ENCODE measurements around the gene TLE1. TPM values are rescaled to one million over a fixed set of nuclear protein-coding genes. Genes with fewer than 3 reads are reported as not detected.
"Not testable (repeated sequence)": the region's sequence is repeated elsewhere in the genome, so short reads cannot be mapped to it uniquely, and the experiment has no call there.

TLE1 gene
- total RNA-seq (2012; rRNA removed) = 8.9 and 14.4 TPM in 2 replicates

DNA sequence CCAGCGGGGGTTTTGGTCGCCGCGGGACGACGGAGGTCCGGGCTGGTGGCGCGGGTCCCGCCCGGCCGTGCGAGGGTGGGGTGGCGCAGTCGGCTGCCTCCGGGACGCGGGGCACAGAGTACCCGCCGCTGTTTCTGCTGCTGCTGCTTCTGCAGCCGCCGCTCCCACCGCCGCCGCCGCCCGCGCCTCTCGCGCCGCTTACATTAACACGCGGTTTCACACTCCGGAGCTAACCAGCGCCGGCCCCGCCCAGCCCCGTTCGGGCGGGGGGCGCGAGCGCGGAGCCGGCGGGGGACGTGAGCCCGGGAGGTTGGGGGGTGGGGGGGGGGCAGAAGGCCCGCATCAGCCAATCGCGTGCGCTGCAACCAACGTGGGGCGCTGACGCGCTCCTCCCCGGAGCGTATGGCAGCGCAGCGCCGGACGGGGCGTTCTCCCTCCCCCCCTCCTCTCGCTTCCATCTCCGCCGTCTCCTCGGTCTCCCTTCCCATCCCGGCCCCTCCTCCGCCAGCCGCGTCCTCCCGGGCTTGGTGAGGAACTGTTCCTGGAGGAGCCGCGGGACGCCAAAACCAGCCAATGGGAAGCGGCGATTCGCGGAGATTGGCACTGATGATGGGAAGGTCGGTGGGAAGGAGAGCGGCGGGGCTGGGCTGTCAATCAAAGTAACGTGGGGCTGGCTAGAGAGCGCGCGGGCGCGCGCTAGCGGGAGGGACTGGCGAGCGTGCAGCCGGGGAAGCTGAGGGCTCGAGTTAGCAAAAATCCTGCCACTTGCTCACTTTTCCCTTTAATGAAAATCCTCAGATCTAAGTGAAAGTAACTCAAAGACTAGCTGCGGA is at the start of gene TLE1:
TSS of gene TLE1 (minus strand) at position 205 of the 833 bp plus-strand sequence. CDS start 1,307 bp downstream, outside the sequence.
- Histone ChIP-seq H3K9ac (ENCODE audit: low read depth, low read length) (peak within 1 kb of the TSS; percentile 78), H3K27me3 (ENCODE audit: control insufficient read depth, insufficient read depth, low read length) (peaks cover 12% of the 10 kb centered on the region), H3K4me2 (ENCODE audit: low read length) (peak within 1 kb of the TSS; percentile 93), H3K4me1 (ENCODE audit: control insufficient read depth, insufficient read depth, low read length) (peaks cover 17% of the 10 kb centered on the region), H3K36me3 (ENCODE audit: insufficient read depth, low read length) (no peaks in the 10 kb centered on the region), H3K4me3 (ENCODE audit: low read length) (peak within 1 kb of the TSS; percentile 81), H3K9me3 (replicated peaks; ENCODE audit: low read length) (no peaks in the 10 kb centered on the region)

DNA sequence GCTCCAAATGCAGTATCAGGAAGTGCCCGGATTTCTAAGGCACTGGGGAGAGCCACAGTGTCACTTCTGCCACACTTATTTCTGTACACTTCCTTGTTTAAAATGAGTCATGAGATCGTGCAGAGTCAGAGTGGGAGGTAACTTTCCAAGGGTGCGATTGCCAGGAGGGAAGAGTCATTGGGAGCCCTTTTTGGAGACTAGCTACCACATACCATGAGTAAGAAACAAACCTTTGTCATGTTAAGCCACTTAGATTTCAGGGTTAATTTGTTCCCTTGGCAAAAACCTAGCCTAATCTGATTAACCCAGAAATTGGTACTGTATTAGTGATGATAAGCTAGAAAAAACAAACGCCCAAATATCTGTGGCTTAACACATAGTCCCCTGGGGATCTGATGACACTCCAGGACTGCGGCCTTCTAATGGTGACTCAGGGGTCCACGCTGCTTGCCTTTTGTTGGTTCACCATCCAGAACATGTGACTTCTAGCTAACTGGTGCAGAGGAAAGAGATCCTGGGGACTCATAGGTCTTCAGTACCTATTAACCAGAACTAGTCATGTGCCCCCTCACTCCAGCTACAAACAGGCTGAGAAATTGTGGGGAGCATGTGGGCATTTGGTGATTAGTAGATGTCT is 48.6 kb upstream of the TLE1 start:
- Histone ChIP-seq H3K36me3 (ENCODE audit: insufficient read depth, low read length) (no peaks in the 10 kb centered on the region), H3K4me2 (ENCODE audit: low read length) (peak overlapping the region; percentile 30), H3K4me1 (ENCODE audit: control insufficient read depth, insufficient read depth, low read length) (peaks cover 14% of the 10 kb centered on the region), H3K27me3 (ENCODE audit: control insufficient read depth, insufficient read depth, low read length) (no peaks in the 10 kb centered on the region), H3K4me3 (ENCODE audit: low read length) (no peak overlapping the region), H3K9ac (ENCODE audit: low read depth, low read length) (no peak overlapping the region), H3K9me3 (replicated peaks; ENCODE audit: low read length) (no peaks in the 10 kb centered on the region)

DNA sequence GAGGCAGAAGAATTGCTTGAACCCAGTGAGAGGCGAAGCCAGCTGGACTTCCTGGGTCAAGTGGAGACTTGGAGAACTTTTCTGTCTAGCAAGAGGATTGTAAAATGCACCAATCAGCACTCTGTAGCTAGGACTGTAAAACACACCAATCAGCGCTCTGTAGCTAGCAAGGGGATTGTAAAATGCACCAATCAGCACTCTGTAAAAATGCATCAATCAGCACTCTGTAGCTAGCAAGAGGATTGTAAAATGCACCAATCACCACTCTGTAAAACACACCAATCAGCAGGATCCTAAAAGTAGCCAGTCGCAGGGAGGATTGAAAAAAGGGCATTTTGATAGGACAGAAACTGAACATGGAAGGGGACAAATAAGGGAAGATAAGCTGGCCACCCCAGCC is 41.2 kb upstream of the TLE1 start:
- not testable (repeated sequence) for H3K9me3 ChIP-seq (replicated peaks; ENCODE audit: low read length); H3K4me3 ChIP-seq (ENCODE audit: low read length); H3K36me3 ChIP-seq (ENCODE audit: insufficient read depth, low read length); H3K4me1 ChIP-seq (ENCODE audit: control insufficient read depth, insufficient read depth, low read length); H3K27me3 ChIP-seq (ENCODE audit: control insufficient read depth, insufficient read depth, low read length); H3K9ac ChIP-seq (ENCODE audit: low read depth, low read length); H3K4me2 ChIP-seq (ENCODE audit: low read length)

DNA sequence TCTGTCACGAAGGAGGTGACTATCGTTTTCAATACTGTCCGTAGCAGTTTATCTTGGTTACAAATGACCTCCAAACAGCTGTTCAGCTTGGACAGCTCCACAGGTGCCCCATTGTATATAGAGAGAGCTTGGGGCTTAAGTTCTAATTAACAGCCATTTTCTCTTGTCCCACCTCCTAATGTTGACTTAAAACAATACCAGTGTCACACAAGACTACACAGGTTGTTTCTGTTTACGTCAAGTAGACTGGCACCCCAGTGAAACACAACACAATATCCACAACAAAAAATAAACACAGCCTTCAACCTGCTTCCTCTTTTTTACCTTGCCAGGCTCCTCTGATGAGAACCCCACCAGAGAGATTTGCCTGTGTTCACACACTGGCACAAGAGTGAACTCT is 39.8 kb upstream of the TLE1 start:
- H3K4me1 ChIP-seq (ENCODE audit: control insufficient read depth, insufficient read depth, low read length) = peaks cover 7% of the 10 kb centered on the region
- H3K9ac ChIP-seq (ENCODE audit: low read depth, low read length) = no peak overlapping the region
- H3K27me3 ChIP-seq (ENCODE audit: control insufficient read depth, insufficient read depth, low read length) = no peaks in the 10 kb centered on the region
- H3K36me3 ChIP-seq (ENCODE audit: insufficient read depth, low read length) = no peaks in the 10 kb centered on the region
- no peak overlapping the region for H3K4me3 ChIP-seq (ENCODE audit: low read length)
- no peaks in the 10 kb centered on the region for H3K9me3 ChIP-seq (replicated peaks; ENCODE audit: low read length)
- H3K4me2 ChIP-seq (ENCODE audit: low read length) = no peak overlapping the region

DNA sequence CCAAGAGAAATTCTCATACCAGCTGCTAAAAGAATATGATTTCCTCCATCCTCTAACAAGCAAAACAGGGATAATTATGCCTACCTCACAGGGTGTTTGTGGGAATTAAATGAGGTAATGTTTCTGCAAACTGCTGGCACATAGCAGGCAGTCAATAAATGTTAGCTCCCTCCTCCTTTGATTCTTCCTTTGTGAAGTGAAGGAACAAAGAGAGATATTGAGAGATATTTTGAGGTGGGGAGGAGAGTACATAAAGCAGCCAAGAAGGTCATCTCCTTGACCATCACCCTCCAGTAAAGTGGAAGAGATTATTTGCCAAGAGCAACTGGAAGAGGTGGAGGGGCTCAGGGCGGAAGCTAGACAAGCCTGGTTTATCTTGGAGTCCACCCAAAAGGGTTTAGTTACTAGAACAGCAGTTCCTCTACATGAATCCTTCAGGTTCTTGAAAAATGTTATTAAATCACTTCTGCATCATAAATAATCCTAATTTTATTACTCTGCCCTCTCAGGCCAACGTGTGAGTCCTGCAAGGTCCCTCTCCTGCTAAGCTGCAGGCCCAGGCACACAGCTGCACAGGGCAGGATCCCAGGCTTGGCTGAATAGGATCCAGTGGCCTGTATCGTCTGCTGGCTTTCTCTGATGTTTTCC is 35.0 kb upstream of the TLE1 start:
- Histone ChIP-seq H3K36me3 (ENCODE audit: insufficient read depth, low read length) (no peaks in the 10 kb centered on the region), H3K9ac (ENCODE audit: low read depth, low read length) (no peak overlapping the region), H3K4me1 (ENCODE audit: control insufficient read depth, insufficient read depth, low read length) (peaks cover 8% of the 10 kb centered on the region), H3K4me3 (ENCODE audit: low read length) (no peak overlapping the region), H3K27me3 (ENCODE audit: control insufficient read depth, insufficient read depth, low read length) (no peaks in the 10 kb centered on the region), H3K4me2 (ENCODE audit: low read length) (no peak overlapping the region), H3K9me3 (replicated peaks; ENCODE audit: low read length) (no peaks in the 10 kb centered on the region)

DNA sequence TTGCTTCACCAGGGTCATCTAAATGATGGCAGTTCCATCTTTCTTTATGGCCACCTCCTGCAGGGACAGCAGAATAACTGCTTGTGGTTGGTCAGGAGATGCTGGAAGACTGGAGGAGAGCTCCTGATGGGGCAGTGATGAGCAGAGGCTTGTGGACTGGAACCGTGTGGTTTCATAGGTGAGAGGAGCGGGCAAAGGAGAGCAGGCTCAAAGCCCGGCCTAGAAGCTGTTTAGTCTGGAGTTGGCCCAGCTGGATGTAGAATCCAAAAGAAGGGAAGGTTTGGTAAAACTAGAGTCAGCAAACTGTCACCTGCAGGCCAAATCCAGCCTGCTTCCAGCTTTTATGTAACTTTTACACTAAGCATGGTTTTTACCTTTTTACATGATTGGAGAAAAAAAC is 32.9 kb upstream of the TLE1 start:
- Histone ChIP-seq H3K4me3 (ENCODE audit: low read length) (no peak overlapping the region), H3K4me2 (ENCODE audit: low read length) (no peak overlapping the region), H3K9me3 (replicated peaks; ENCODE audit: low read length) (no peaks in the 10 kb centered on the region), H3K4me1 (ENCODE audit: control insufficient read depth, insufficient read depth, low read length) (peaks cover 8% of the 10 kb centered on the region), H3K9ac (ENCODE audit: low read depth, low read length) (no peak overlapping the region), H3K36me3 (ENCODE audit: insufficient read depth, low read length) (no peaks in the 10 kb centered on the region), H3K27me3 (ENCODE audit: control insufficient read depth, insufficient read depth, low read length) (peaks cover 4% of the 10 kb centered on the region)

DNA sequence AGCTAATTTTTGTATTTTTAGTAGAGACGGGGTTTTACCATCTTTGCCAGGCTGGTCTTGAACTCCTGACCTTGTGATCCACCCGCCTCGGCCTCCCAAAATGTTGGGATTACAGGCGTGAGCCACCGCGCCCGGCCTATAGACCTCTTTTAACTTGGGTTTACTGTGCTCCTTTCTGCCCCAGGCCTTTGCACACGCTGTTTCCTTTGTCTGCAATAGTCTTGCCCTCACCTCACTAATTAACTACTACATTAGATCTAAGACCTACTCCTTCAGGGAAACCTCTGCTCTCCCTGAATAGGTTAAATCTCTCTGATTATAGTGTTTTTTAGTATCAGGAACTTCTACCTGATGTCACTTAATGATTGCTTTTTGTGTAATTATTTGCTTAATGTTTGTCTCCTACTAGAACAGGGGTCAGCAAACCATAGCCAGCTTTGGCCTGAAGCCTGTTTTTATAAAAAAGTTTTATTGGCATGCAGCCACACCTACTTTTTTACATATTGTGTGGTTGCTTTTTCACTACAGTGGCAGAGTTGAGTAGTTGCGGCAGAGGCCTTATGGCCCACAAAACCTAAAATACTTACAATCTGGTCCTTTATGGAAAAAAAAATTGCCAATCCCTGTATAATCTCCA is 31.2 kb upstream of the TLE1 start:
- H3K4me1 ChIP-seq (ENCODE audit: control insufficient read depth, insufficient read depth, low read length) = peaks cover 8% of the 10 kb centered on the region
- H3K9me3 ChIP-seq (replicated peaks; ENCODE audit: low read length) = no peaks in the 10 kb centered on the region
- peaks cover 4% of the 10 kb centered on the region for H3K27me3 ChIP-seq (ENCODE audit: control insufficient read depth, insufficient read depth, low read length)
- H3K4me2 ChIP-seq (ENCODE audit: low read length) = no peak overlapping the region
- H3K4me3 ChIP-seq (ENCODE audit: low read length) = no peak overlapping the region
- H3K9ac ChIP-seq (ENCODE audit: low read depth, low read length) = no peak overlapping the region
- H3K36me3 ChIP-seq (ENCODE audit: insufficient read depth, low read length) = no peaks in the 10 kb centered on the region

DNA sequence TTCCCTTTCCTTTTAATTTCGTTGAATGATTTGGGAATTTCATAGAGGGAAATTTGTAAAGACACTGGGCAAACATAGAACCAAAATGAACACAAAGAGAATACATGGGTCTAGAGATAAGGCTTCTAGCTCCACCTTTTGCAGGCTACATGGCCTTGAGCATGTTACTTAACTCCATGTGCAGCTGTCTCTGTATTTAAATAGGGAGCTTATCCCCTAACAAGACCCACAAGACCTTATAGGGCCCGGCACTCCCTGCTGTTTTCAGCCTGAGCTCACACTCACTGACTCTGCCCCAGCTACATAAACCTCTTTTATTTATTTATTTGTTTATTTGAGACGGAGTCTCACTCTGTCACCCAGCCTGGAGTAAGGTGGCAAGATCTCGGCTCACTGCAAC is 30.6 kb upstream of the TLE1 start:
- Histone ChIP-seq H3K4me2 (ENCODE audit: low read length) (no peak overlapping the region), H3K9ac (ENCODE audit: low read depth, low read length) (no peak overlapping the region), H3K4me3 (ENCODE audit: low read length) (no peak overlapping the region), H3K4me1 (ENCODE audit: control insufficient read depth, insufficient read depth, low read length) (peaks cover 8% of the 10 kb centered on the region), H3K36me3 (ENCODE audit: insufficient read depth, low read length) (no peaks in the 10 kb centered on the region), H3K27me3 (ENCODE audit: control insufficient read depth, insufficient read depth, low read length) (peaks cover 4% of the 10 kb centered on the region), H3K9me3 (replicated peaks; ENCODE audit: low read length) (no peaks in the 10 kb centered on the region)

DNA sequence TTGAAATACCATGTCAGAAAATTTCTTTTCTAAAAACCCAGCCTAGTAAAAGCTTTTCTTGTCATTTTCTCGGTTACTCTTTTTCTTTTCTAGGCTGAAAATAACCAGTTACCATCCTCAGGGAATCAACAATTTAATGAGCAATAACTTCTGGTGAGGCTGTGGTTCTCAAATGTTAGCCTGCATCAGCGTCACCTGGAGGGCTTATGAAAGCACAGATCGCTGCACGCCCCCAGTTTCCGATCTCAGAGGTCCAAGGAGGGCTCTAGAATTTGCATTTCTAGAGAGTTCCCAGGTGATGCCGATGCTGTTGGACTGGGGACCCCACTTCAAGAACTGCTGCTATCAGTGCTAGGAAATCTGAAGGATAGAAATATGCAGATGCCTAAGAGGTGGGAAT is 28.9 kb upstream of the TLE1 start:
- no peaks in the 10 kb centered on the region for H3K36me3 ChIP-seq (ENCODE audit: insufficient read depth, low read length)
- H3K27me3 ChIP-seq (ENCODE audit: control insufficient read depth, insufficient read depth, low read length) = peaks cover 4% of the 10 kb centered on the region
- H3K9ac ChIP-seq (ENCODE audit: low read depth, low read length) = no peak overlapping the region
- H3K4me2 ChIP-seq (ENCODE audit: low read length) = no peak overlapping the region
- H3K9me3 ChIP-seq (replicated peaks; ENCODE audit: low read length) = no peaks in the 10 kb centered on the region
- no peak overlapping the region for H3K4me3 ChIP-seq (ENCODE audit: low read length)
- H3K4me1 ChIP-seq (ENCODE audit: control insufficient read depth, insufficient read depth, low read length) = no peaks in the 10 kb centered on the region

DNA sequence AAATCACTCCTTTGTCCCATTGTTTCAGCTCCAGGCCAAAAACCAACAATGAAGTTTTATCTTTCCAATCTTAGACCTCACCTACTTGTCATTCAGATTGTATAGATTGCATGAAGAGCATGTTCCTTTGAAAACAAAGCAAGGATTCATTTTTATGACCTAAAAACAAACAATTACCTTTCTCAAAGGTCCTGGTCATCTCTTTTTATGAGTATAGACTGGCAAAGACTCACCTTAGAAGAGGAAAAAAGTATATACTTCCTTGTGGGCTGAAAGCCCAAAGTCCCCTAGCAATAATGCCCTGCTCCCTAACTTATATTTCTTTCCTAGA is 28.4 kb upstream of the TLE1 start:
- Histone ChIP-seq H3K9me3 (replicated peaks; ENCODE audit: low read length) (no peaks in the 10 kb centered on the region), H3K27me3 (ENCODE audit: control insufficient read depth, insufficient read depth, low read length) (peaks cover 4% of the 10 kb centered on the region), H3K4me3 (ENCODE audit: low read length) (no peak overlapping the region), H3K9ac (ENCODE audit: low read depth, low read length) (no peak overlapping the region), H3K4me2 (ENCODE audit: low read length) (no peak overlapping the region), H3K36me3 (ENCODE audit: insufficient read depth, low read length) (no peaks in the 10 kb centered on the region), H3K4me1 (ENCODE audit: control insufficient read depth, insufficient read depth, low read length) (no peaks in the 10 kb centered on the region)

DNA sequence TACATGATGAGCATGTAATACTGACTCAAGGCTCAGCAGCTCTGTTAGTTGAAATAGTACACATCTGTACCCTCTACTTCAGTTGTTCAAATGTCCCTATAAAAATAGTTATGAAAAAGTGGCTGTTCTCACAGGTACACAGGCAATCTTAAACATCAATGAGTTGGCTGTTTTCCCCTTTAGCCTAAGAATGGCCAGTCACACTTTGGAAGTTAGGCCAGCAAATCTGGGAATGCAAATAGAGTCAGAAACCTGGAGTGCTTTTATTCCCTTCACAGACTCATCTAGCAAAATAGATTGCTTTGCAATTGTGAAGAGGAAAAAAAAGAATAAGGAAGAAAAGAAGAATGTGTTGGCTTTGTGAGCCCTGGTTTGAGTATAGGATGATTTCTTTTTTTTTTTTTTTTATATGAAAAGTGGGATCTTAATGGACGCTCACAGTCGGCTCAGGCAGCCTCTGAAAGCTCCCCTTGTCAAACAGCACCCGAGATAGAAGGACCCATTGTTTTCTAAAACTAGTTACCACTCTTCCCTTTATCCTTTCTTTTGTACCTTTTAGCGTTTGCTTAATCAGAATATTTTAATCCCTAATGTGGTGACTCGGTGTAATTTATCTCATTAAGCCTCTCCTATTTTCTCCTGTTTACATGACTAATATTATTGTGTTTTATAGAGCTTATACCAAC is 27.9 kb upstream of the TLE1 start:
- H3K4me2 ChIP-seq (ENCODE audit: low read length) = no peak overlapping the region
- H3K4me1 ChIP-seq (ENCODE audit: control insufficient read depth, insufficient read depth, low read length) = no peaks in the 10 kb centered on the region
- H3K9me3 ChIP-seq (replicated peaks; ENCODE audit: low read length) = no peaks in the 10 kb centered on the region
- H3K27me3 ChIP-seq (ENCODE audit: control insufficient read depth, insufficient read depth, low read length) = peaks cover 4% of the 10 kb centered on the region
- no peak overlapping the region for H3K9ac ChIP-seq (ENCODE audit: low read depth, low read length)
- no peak overlapping the region for H3K4me3 ChIP-seq (ENCODE audit: low read length)
- H3K36me3 ChIP-seq (ENCODE audit: insufficient read depth, low read length) = no peaks in the 10 kb centered on the region
